ENCODE measurements around the gene DYNLT4. TPM values are rescaled to one million over a fixed set of nuclear protein-coding genes. Genes with fewer than 3 reads are reported as not detected.
A peak's percentile ranks its signal among the peaks of the same experiment; 100 is the strongest.

Gene DYNLT4
- total and polyA plus RNA-seq, 2 of the 8 experiments (the other 6 are each of a cell fraction or from before 2014, with no cell fraction given): 0.29 TPM; not detected in 1

- Histone ChIP-seq H3K4me3 (ENCODE audit: extremely low read depth in 1 of 4, insufficient read depth in 2 of 4, low read depth in 3 of 4, low read length in 4 of 4) (no peak overlapping the region), H3K4me2 (ENCODE audit: insufficient read depth in 1 of 2, low read depth in 2 of 2, low read length in 2 of 2) (no peak overlapping the region; a peak in 1 of 4 replicates), H2AFZ (ENCODE audit: low read length) (no peak overlapping the region), H4K91ac (replicated peaks; ENCODE audit: insufficient read length, low read length) (no peak overlapping the region), H4K20me1 (replicated peaks in 1 of 2; ENCODE audit: control insufficient read depth in 1 of 2, insufficient read depth in 2 of 2, low read length in 2 of 2) (no peaks in the 10 kb centered on the region), H3K27ac (ENCODE audit: low read depth, low read length) (no peak overlapping the region), H2AK5ac (ENCODE audit: low read depth, low read length) (no peak overlapping the region), H2BK20ac (ENCODE audit: low read length) (no peak overlapping the region), H2BK120ac (replicated peaks; ENCODE audit: low read depth, low read length) (no peak overlapping the region), H3K4ac (replicated peaks; ENCODE audit: insufficient read length, low read depth, low read length) (no peak overlapping the region), H4K5ac (ENCODE audit: insufficient read length, low read depth, low read length) (no peak overlapping the region), H3K9ac (replicated peaks in 1 of 4; ENCODE audit: extremely low read depth in 1 of 4, low read depth in 3 of 4, low read length in 3 of 4) (no peak overlapping the region), H3K27me3 (replicated peaks in 1 of 4; ENCODE audit: control insufficient read depth in 3 of 4, extremely low read depth in 1 of 4, insufficient read depth in 3 of 4, low read length in 3 of 4) (peaks cover 0 to 7% (median 2%) of the 10 kb centered on the region in 4 experiments; a peak in 3 of 7 replicates), H3K79me2 (ENCODE audit: control insufficient read depth in 1 of 2, insufficient read depth in 2 of 2, low read length in 2 of 2) (no peaks in the 10 kb centered on the region), H3K56ac (replicated peaks; ENCODE audit: insufficient read length, low read depth, low read length) (no peak overlapping the region), H3K18ac (ENCODE audit: extremely low read depth, low read length) (no peak overlapping the region), H2BK5ac (ENCODE audit: low read depth, low read length) (no peak overlapping the region; the same call in 1 of the 2 replicates), H4K8ac (ENCODE audit: extremely low read depth, insufficient read depth, low read length) (no peak overlapping the region; the same call in 1 of the 2 replicates), H3K4me1 (replicated peaks in 1 of 4; ENCODE audit: control insufficient read depth in 3 of 4, insufficient read depth in 4 of 4, low read length in 3 of 4) (peaks cover 4 to 18% (median 14%) of the 10 kb centered on the region in 4 experiments), H2BK12ac (ENCODE audit: low read depth, low read length) (peak overlapping the region; percentile 56; the same call in 1 of the 2 replicates), H3K23ac (ENCODE audit: insufficient read length) (no peak overlapping the region), H3K36me3 (ENCODE audit: control insufficient read depth in 2 of 4, insufficient read depth in 4 of 4, low read length in 3 of 4) (no peaks in the 10 kb centered on the region), H3K9me3 (ENCODE audit: insufficient read depth in 2 of 2, low read depth in 1 of 2, low read length in 1 of 2) (no peaks in the 10 kb centered on the region), H3K79me1 (ENCODE audit: low read depth, low read length) (0 out of 2 replicates have a peak, but pooled peaks cover 2% of the 10 kb centered on the region), H2BK15ac (ENCODE audit: low read length) (peak overlapping the region; percentile 99), H3K14ac (ENCODE audit: insufficient read length) (no peak overlapping the region), H3K23me2 (ENCODE audit: low read depth, low read length) (peaks cover 6% of the 10 kb centered on the region; the same call in 1 of the 2 replicates)
- FAIRE-seq (no peak), DNase-seq (ENCODE audit: low read depth in 1 of 2, low spot score in 2 of 2) (no peak)
- POLR2A ChIA-PET (ENCODE audit: partially characterized antibody): interaction anchor here (0.6 to 23.6 kb wide), 13 partner anchors 10 to 734 kb away, joined by 3 to 428 read pairs (median 5); partner anchors contain the start of genes BTBD19, DYNLT4, PLK3 and RNU5D-1
- CTCF ChIA-PET (ENCODE audit: partially characterized antibody): interaction anchor here (1.0 to 10.4 kb wide), 16 partner anchors 9 to 513 kb away, joined by 3 to 67 read pairs (median 9); partner anchors contain the start of genes BTBD19, DYNLT4, PLK3 and RNU5D-1
- 86% methylated on average over 10 of the region's 10 CpGs; no CpG with 5 or more reads in 1 of the 2 experiments for WGBS, 2 experiments (ENCODE audit: extremely low coverage in 1 of 2, insufficient coverage in 1 of 2, insufficient read length in 1 of 2, insufficient replicate concordance in 2 of 2, low coverage in 1 of 2, low lambda C conversion rate in 2 of 2, missing lambda C conversion rate in 1 of 2)
- no peak for TF ChIP-seq CREB1 (IDR thresholded peaks at IDR 0.05)
Observed at GRCh38 chr1:44787506-44787905, 19.6 kb downstream of the DYNLT4 start.
